GM21786 (cell line): ENCODE data around the gene WDR4.
"Not testable (repeated sequence)": the region's sequence is repeated elsewhere in the genome, so short reads cannot be mapped to it uniquely, and the experiment has no call there.

Source experiments
- ATAC-seq: cut with Tn5 transposase; IDR thresholded peaks from one replicate; pipeline ENCODE4 v1.9.1; 2021; ENCODE audit not compliant: unreplicated experiment

The WDR4 gene

GRCh38 chr21:42820616-42821465 lies 58.5 kb downstream of the WDR4 start:
- ATAC-seq, result no peak

DNA sequence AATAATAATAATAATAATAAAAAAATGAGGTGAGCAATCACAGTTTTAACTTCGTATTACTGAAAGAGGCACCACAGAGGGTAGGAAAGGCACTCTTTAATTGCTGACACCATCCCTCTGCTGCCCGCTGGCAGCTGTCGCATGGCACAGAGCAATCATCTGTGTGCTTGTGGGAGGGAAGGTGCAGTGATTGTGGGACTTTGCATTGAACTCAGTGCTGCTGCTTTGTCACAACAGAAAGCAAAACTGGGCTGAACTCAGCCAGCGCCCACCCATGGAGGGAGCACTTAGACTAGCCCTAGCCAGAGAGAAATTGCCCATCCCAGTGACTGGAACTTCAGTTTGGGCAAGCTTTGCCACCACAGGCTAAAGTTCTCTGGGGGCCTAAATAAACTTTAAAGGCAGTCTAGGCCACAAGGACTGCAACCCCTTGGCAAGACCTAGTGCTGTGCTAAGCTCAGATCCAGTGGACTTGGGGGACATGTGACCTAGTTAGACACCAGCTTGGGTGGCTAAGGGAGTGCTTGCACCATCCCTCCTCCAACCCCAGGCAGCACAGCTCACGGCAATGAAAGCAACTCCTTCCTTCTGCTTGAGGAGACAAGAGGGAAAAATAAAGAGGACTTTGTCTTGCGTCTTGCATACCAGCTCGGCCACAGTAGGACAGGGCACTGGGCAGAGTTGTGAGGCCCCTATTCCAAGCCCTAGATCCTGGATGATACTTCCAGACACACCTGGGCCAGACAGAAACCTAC lies 59.3 kb downstream of the WDR4 start:
- no peak for ATAC-seq

DNA sequence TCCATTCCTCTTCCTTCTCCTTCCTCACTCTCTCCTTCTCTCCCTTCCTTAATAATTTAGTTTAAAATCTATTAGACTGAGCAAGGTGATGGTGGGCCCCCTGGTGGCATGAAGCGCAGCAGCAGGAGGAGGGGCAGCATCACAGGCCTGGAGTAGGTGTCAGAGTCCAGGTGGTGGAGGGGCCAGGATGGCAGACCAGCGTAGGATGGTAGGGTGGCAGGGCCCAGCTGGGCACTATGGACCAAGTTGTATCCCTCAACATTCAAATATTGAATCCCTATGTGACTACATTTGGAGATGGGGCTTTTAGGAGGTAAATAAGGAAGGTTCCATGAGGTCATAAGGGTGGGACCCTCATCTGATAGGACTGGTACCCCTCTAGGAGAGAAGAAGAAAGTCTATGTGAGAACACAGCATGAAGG lies 61.0 kb downstream of the WDR4 start:
- ATAC-seq, result no peak

DNA sequence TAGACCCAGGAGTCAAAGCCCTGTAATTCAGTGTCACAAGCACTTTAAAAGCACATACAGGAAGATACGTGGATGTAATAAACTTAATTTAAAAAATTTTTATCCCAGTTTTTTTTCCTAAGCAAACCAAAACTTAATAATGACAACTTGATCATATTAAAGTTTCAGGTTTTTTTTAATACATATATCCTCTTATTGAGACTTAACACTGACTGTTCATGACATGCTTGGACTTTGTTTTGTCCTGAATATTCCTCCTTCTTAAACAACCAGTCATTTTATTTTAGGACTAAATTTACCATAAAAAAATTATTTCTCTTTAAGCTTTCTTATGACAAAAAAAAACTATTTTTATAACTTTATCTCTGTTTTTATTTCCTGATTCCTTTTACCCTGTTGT lies 64.1 kb downstream of the WDR4 start:
- ATAC-seq, result no peak

GRCh38 chr21:42812528-42813241 lies 66.7 kb downstream of the WDR4 start:
- not testable (repeated sequence) for ATAC-seq

GRCh38 chr21:42811960-42812359 lies 67.4 kb downstream of the WDR4 start:
- no peak for ATAC-seq

DNA sequence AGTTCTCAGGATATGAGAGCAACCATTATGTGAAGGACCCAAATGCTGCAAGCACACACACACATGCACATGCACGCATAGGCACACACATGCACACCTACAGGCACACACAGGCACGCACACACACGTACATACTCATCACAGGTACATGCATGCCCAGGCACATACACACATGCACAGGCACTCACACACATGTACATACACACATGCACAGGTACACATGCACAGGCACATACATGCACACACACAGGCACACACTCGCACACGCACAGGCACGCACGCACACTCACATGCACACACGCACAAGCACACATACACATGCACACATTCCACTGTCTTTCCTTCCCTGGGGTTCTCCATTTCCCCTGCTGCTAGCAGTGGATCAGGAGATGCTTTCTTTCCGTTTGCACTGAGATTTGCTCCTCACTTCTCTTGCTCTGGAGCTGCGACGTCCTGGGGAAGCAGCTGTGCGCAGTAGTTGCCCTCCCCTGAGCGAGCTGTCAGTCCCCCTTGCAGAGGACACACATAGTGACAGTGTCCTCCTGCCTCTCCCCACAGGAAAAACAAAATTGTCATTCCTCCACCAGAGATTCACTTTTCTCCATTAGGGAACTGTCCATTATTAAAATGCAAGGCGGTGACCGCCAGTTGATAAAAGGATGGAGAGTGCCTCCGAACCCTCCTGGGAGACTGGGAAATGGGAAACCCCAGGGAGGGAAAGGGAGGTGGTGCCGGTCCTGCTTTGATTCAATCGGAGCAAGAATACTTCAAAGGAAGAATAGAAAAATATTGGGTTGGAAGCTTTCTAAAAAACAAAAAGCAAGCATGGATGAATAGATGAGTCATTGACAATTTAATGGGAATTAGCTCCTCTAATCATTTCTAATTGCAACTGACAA lies 69.5 kb downstream of the WDR4 start:
- no peak for ATAC-seq

- ATAC-seq, result no peak
Observed at GRCh38 chr21:42809171-42809570, 70.2 kb downstream of the WDR4 start.

DNA sequence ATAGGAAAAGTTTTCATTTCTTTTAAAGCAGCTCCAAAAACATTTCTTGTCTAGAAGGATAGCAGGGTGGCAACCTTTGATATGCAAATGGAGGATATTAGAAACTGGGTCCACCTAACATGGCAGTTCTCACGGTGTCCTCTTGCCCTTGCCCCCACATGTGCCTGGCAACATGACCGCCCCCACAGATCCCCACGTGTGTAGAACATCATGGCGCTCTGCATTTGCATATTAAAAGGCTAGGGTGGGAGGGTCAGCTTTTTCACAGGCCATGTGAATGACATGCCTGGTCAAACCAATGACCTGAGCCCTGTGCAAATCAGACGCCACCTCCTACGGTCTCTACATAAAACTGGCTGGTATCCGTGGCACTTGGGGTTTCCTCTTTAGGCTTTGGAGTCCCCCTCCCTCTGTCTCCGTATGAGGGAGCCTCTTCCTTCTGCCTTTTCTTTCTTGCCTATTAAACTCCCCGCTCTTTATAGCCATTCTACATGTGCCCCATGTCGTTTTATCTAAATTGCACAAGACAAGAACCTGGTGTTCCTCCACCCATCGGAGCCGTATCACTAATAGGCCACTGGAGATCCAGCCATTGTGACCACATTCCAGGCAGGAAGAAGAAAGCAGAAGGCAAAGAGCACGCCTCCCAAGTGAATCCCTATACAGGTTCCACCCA lies 71.3 kb downstream of the WDR4 start:
- no peak for ATAC-seq

GRCh38 chr21:42807293-42807895 lies 71.9 kb downstream of the WDR4 start:
- not testable (repeated sequence) for ATAC-seq

DNA sequence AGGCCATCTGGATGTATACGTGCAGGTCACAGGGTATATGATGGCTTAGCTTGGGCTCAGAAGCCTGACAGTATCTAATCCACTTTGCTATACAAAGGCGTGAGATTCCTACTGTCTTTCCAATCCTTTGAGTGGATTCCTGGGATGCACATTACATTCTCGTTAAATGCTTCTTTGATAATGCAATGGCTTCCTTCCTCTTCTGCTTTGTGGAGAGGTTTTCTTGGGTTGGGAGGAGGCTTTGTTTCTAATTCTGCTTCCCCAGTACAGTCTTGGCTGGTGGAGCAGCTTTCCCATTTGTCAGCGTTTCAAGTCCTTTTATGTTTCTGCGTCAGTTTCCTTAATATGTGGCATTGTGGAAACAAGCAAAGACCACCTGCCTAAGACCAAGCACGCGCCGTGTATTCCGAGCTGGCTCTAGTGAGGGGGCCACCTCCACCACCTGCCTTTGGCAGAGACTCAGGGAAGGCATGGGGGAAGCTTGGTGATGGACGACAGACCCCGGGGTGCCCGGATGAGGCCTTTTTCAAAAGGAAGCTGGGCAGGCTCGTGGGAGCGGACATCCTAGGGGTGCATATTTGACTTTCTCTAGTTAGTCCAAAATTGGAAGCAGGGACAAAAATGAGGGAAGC lies 72.7 kb downstream of the WDR4 start:
- no peak for ATAC-seq

- not testable (repeated sequence) for ATAC-seq
Observed at GRCh38 chr21:42801616-42802015, 77.7 kb downstream of the WDR4 start.

GRCh38 chr21:42799948-42800347 lies 79.4 kb downstream of the WDR4 start:
- no peak for ATAC-seq

- ATAC-seq, result no peak
Observed at GRCh38 chr21:42799516-42799915, 79.8 kb downstream of the WDR4 start.
